D721Med (cell line): ENCODE data around the gene LYZ.

Experiments
- DNase-seq: peaks from one replicate; pipeline ENCODE4 v3.0.0; 2011; ENCODE audit warnings: low spot score; ENCODE audit not compliant: insufficient read length
- FAIRE-seq: peaks from 2 replicates; lab custom pipeline; 2011; peaks lifted over from hg19 to GRCh38; lab: Jason Lieb, UNC
- CTCF ChIP-seq: IDR thresholded peaks from 2 replicates; pipeline ENCODE4 v1.5.1; 2012; ENCODE audit warnings: mild to moderate bottlenecking, control low read depth; ENCODE audit not compliant: insufficient read depth; ENCODE audit errors: missing control alignments

The LYZ gene

GRCh38 chr12:69386921-69387320 lies 38.7 kb downstream of the LYZ start:
- FAIRE-seq, result no peak
- no peak for DNase-seq
- TF ChIP-seq CTCF, result no peak

GRCh38 chr12:69388371-69388770 lies 40.2 kb downstream of the LYZ start:
- TF ChIP-seq CTCF, result peak; percentile 50
- DNase-seq, result no peak
- FAIRE-seq, result no peak

- DNase-seq (no peak), FAIRE-seq (no peak)
- no peak for TF ChIP-seq CTCF
These were observed 41.6 kb downstream of the LYZ start for GRCh38 chr12:69389831-69390230.

GRCh38 chr12:69392179-69392928 lies 44.2 kb downstream of the LYZ start:
- FAIRE-seq (peak; percentile 58), DNase-seq (no peak)
- no peak for TF ChIP-seq CTCF

GRCh38 chr12:69396041-69396440 lies 47.9 kb downstream of the LYZ start:
- no peak for TF ChIP-seq CTCF
- no peak for DNase-seq
- FAIRE-seq, result peak; percentile 38

GRCh38 chr12:69396963-69397362 lies 48.8 kb downstream of the LYZ start:
- DNase-seq (no peak), FAIRE-seq (no peak)
- TF ChIP-seq CTCF, result no peak

GRCh38 chr12:69397978-69398377 lies 49.8 kb downstream of the LYZ start:
- FAIRE-seq (no peak), DNase-seq (no peak)
- TF ChIP-seq CTCF, result no peak
